ENCODE results near the gene TCEA2.
A peak's percentile ranks its signal among the peaks of the same experiment; 100 is the strongest.
"Not testable (repeated sequence)": the region's sequence is repeated elsewhere in the genome, so short reads cannot be mapped to it uniquely, and the experiment has no call there.

TCEA2 gene

GRCh38 chr20:64080013-64080812 is 17.2 kb downstream of the TCEA2 start, which contains the start of gene OPRL1:
TSS of gene OPRL1 (plus strand) at chr20:64080082. CDS start at chr20:64092721, 12,639 bp downstream.
- no peak for DNase-seq

- DNase-seq, result no peak
These were observed 18.0 kb downstream of the TCEA2 start for GRCh38 chr20:64080813-64081623.

- DNase-seq, result no peak
These were observed 18.6 kb downstream of the TCEA2 start for GRCh38 chr20:64081624-64081964.

GRCh38 chr20:64082126-64082731 is 19.2 kb downstream of the TCEA2 start:
- no peak for DNase-seq

- no peak for DNase-seq
These were observed 19.9 kb downstream of the TCEA2 start for GRCh38 chr20:64082820-64083377.

GRCh38 chr20:64083378-64083803 is 20.4 kb downstream of the TCEA2 start:
- peak; percentile 74 for DNase-seq

- no peak for DNase-seq
These were observed 21.0 kb downstream of the TCEA2 start, which contains the start of gene LKAAEAR1 for GRCh38 chr20:64083804-64084684. TSS of gene LKAAEAR1 (minus strand) at chr20:64084398. CDS start at chr20:64084219, 179 bp downstream.

- DNase-seq, result no peak
These were observed 21.7 kb downstream of the TCEA2 start for GRCh38 chr20:64084685-64085152.

- no peak for DNase-seq
These were observed 23.8 kb downstream of the TCEA2 start for GRCh38 chr20:64086801-64087200.

- DNase-seq, result not testable (repeated sequence)
These were observed 24.3 kb downstream of the TCEA2 start for GRCh38 chr20:64087226-64087825.

GRCh38 chr20:64088586-64088985 is 25.6 kb downstream of the TCEA2 start:
- not testable (repeated sequence) for DNase-seq

- no peak for DNase-seq
These were observed 27.2 kb downstream of the TCEA2 start for GRCh38 chr20:64090165-64090564.

- no peak for DNase-seq
These were observed 28.3 kb downstream of the TCEA2 start for GRCh38 chr20:64091340-64091739.

GRCh38 chr20:64091770-64092169 is 28.8 kb downstream of the TCEA2 start:
- no peak for DNase-seq

- no peak for DNase-seq
These were observed 29.4 kb downstream of the TCEA2 start for GRCh38 chr20:64092258-64093012.

GRCh38 chr20:64093013-64093503 is 30.1 kb downstream of the TCEA2 start:
- no peak for DNase-seq

- no peak for DNase-seq
These were observed 32.5 kb downstream of the TCEA2 start for GRCh38 chr20:64095455-64095854.

GRCh38 chr20:64095927-64096326 is 32.9 kb downstream of the TCEA2 start:
- no peak for DNase-seq

GRCh38 chr20:64096535-64096934 is 33.5 kb downstream of the TCEA2 start:
- DNase-seq, result no peak

GRCh38 chr20:64098471-64099013 is 35.5 kb downstream of the TCEA2 start:
- DNase-seq, result no peak

Measured in activated CD4-positive, alpha-beta T cell treated with anti-CD3 and anti-CD28 coated beads, Interleukin-2, amount 50 U/mL, for 16 hours (primary cell).